ENCODE results near the gene PRKCA.

- TF ChIP-seq, protein P1, sequence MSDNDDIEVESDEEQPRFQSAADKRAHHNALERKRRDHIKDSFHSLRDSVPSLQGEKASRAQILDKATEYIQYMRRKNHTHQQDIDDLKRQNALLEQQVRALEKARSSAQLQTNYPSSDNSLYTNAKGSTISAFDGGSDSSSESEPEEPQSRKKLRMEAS (IDR thresholded peaks at IDR 0.05; ENCODE audit: low read depth, low read length): no peak
- TF ChIP-seq, protein P2, sequence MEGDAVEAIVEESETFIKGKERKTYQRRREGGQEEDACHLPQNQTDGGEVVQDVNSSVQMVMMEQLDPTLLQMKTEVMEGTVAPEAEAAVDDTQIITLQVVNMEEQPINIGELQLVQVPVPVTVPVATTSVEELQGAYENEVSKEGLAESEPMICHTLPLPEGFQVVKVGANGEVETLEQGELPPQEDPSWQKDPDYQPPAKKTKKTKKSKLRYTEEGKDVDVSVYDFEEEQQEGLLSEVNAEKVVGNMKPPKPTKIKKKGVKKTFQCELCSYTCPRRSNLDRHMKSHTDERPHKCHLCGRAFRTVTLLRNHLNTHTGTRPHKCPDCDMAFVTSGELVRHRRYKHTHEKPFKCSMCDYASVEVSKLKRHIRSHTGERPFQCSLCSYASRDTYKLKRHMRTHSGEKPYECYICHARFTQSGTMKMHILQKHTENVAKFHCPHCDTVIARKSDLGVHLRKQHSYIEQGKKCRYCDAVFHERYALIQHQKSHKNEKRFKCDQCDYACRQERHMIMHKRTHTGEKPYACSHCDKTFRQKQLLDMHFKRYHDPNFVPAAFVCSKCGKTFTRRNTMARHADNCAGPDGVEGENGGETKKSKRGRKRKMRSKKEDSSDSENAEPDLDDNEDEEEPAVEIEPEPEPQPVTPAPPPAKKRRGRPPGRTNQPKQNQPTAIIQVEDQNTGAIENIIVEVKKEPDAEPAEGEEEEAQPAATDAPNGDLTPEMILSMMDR (IDR thresholded peaks at IDR 0.05 in 2 of 3, conservative IDR thresholded peaks at IDR 0.05 in 1 of 3; ENCODE audit: control insufficient read depth in 2 of 3, extremely low read depth in 1 of 3, insufficient read depth in 1 of 3, low read depth in 3 of 3, low read length in 3 of 3): no peak
- TF ChIP-seq MXI1 (IDR thresholded peaks at IDR 0.05; ENCODE audit: low read depth, low read length) (no peak), STAT1 (conservative IDR thresholded peaks at IDR 0.05) (no peak), E2F8 (IDR thresholded peaks at IDR 0.05; ENCODE audit: low read depth, partially characterized antibody) (no peak), POLR2A (IDR thresholded peaks at IDR 0.05; ENCODE audit: low read depth, low read length) (no peak), CHD2 (IDR thresholded peaks at IDR 0.05; ENCODE audit: borderline replicate concordance, low read depth, low read length) (no peak), REST (IDR thresholded peaks at IDR 0.05; ENCODE audit: low read depth, low read length) (no peak), EGR1 (IDR thresholded peaks at IDR 0.05; ENCODE audit: borderline replicate concordance in 1 of 2, low read depth in 2 of 2, low read length in 2 of 2) (no peak), GATAD2B (conservative IDR thresholded peaks at IDR 0.05; ENCODE audit: low read depth) (no peak), NFIC (IDR thresholded peaks at IDR 0.05; ENCODE audit: low read depth, low read length) (no peak)
Observed at GRCh38 chr17:66340720-66341119, 38.3 kb downstream of the PRKCA start.

All from GM12878 (cell line).